H9 (cell line): ENCODE data around the gene ARHGAP24. TPM values are rescaled to one million over a fixed set of nuclear protein-coding genes. Genes with fewer than 3 reads are reported as not detected.

Source experiments
- DNase-seq: peaks from one replicate; pipeline ENCODE4 v3.0.0-alpha.2; 2017
- H2AFZ ChIP-seq: one replicate; pipeline ENCODE4 v1.6.1; 2013; ENCODE audit warnings: mild to moderate bottlenecking, low read length, control low read depth, moderate library complexity
- H2AK5ac ChIP-seq: 2 replicates; pipeline ENCODE4 v1.6.1; 2013; ENCODE audit warnings: low read length, control low read depth, mixed read lengths; ENCODE audit not compliant: insufficient read length
- H2BK120ac ChIP-seq: one replicate; pipeline ENCODE4 v1.6.1; 2013; ENCODE audit warnings: low read depth, mild to moderate bottlenecking, low read length, control low read depth, inconsistent platforms; ENCODE audit not compliant: poor library complexity, severe bottlenecking
- H2BK12ac ChIP-seq: 2 replicates; pipeline ENCODE4 v1.6.1; 2013; ENCODE audit warnings: low read length, control low read depth, mixed read lengths, low read depth; ENCODE audit not compliant: insufficient read length
- H2BK15ac ChIP-seq: 2 replicates; pipeline ENCODE4 v1.6.1; 2013; ENCODE audit warnings: low read depth, low read length, control low read depth
- H2BK20ac ChIP-seq: one replicate; pipeline ENCODE4 v1.6.1; 2013; ENCODE audit warnings: low read depth, mild to moderate bottlenecking, low read length, control low read depth, inconsistent platforms; ENCODE audit not compliant: poor library complexity, severe bottlenecking
- H2BK5ac ChIP-seq: 2 replicates; pipeline ENCODE4 v1.6.1; 2013; ENCODE audit warnings: low read length, control low read depth, mixed read lengths; ENCODE audit not compliant: insufficient read length
- H3K14ac ChIP-seq: 2 replicates; pipeline ENCODE4 v1.6.1; 2013; ENCODE audit warnings: low read length, control low read depth; ENCODE audit not compliant: insufficient read depth
- H3K18ac ChIP-seq: 2 replicates; pipeline ENCODE4 v1.6.1; 2013; ENCODE audit warnings: low read depth, mild to moderate bottlenecking, mixed read lengths, low read length, control low read depth; ENCODE audit not compliant: insufficient read length
- H3K23ac ChIP-seq: 2 replicates; pipeline ENCODE4 v1.6.1; 2013; ENCODE audit warnings: low read length, control low read depth, mixed read lengths, low read depth; ENCODE audit not compliant: insufficient read length
- H3K23me2 ChIP-seq: 2 replicates; pipeline ENCODE4 v1.6.1; 2013; ENCODE audit warnings: low read depth, mild to moderate bottlenecking, mixed read lengths, low read length, control low read depth; ENCODE audit not compliant: insufficient read length, poor library complexity, severe bottlenecking
- H3K27ac ChIP-seq: 2 replicates; pipeline ENCODE4 v1.5.1; 2013; ENCODE audit warnings: low read length, control low read depth, mixed read lengths, low read depth; ENCODE audit not compliant: insufficient read length
- H3K27me3 ChIP-seq: 2 replicates; pipeline ENCODE4 v1.6.1; 2013; ENCODE audit warnings: low read length, control low read depth, inconsistent platforms; ENCODE audit not compliant: insufficient read depth
- H3K4ac ChIP-seq: 2 replicates; pipeline ENCODE4 v1.6.1; 2013; ENCODE audit warnings: low read depth, mild to moderate bottlenecking, control low read depth, inconsistent platforms, low read length, moderate library complexity
- H3K4me1 ChIP-seq: 2 replicates; pipeline ENCODE4 v1.6.1; 2013; ENCODE audit warnings: low read length, control low read depth, inconsistent platforms; ENCODE audit not compliant: insufficient read depth
- H3K4me2 ChIP-seq: 2 replicates; pipeline ENCODE4 v1.6.1; 2013; ENCODE audit warnings: low read length, control low read depth, mixed read lengths; ENCODE audit not compliant: insufficient read length, insufficient read depth
- H3K56ac ChIP-seq: 2 replicates; pipeline ENCODE4 v1.6.1; 2013; ENCODE audit warnings: low read depth, mild to moderate bottlenecking, mixed read lengths, low read length, control low read depth; ENCODE audit not compliant: insufficient read length
- H3K79me1 ChIP-seq: 2 replicates; pipeline ENCODE4 v1.6.1; 2013; ENCODE audit warnings: low read depth, mild to moderate bottlenecking, moderate library complexity, low read length, control low read depth, inconsistent platforms; ENCODE audit not compliant: insufficient read depth, poor library complexity, severe bottlenecking
- H3K79me2 ChIP-seq: 2 replicates; pipeline ENCODE4 v1.6.1; 2013; ENCODE audit warnings: low read length, control low read depth, inconsistent platforms; ENCODE audit not compliant: insufficient read depth
- H3K9ac ChIP-seq: 2 replicates; pipeline ENCODE4 v1.6.1; 2013; ENCODE audit warnings: low read length, control low read depth, mixed read lengths; ENCODE audit not compliant: insufficient read length; ENCODE audit errors: extremely low read depth
- H3K9me3 ChIP-seq: one replicate; pipeline ENCODE4 v1.6.1; 2013; ENCODE audit warnings: low read depth, low read length, inconsistent platforms; ENCODE audit not compliant: control insufficient read depth
- H3T11ph ChIP-seq: one replicate; pipeline ENCODE4 v1.6.1; 2013; ENCODE audit warnings: mild to moderate bottlenecking, low read length, control low read depth, inconsistent platforms
- H4K20me1 ChIP-seq: one replicate; pipeline ENCODE4 v1.6.1; 2013; ENCODE audit not compliant: control insufficient read depth, insufficient read length, insufficient read depth
- H4K5ac ChIP-seq: 2 replicates; pipeline ENCODE4 v1.6.1; 2013; ENCODE audit warnings: low read depth, mild to moderate bottlenecking, mixed read lengths, low read length, control low read depth; ENCODE audit not compliant: insufficient read length
- H4K8ac ChIP-seq: replicated peaks from 2 replicates; pipeline ENCODE4 v1.6.1; 2013; ENCODE audit warnings: low read length, control low read depth, mixed read lengths, low read depth; ENCODE audit not compliant: insufficient read length
- H4K91ac ChIP-seq: 2 replicates; pipeline ENCODE4 v1.6.1; 2013; ENCODE audit warnings: low read depth, mild to moderate bottlenecking, moderate library complexity, mixed read lengths, low read length, control low read depth; ENCODE audit not compliant: insufficient read length
- H3K27ac Mint-ChIP-seq, 3 experiments: 2 replicates in 2 of 3; 3 replicates in 1 of 3; pipeline ENCODE4 v1.8.0; 2020 to 2021; ENCODE audit warnings: mixed read lengths in 3 of 3, mild to moderate bottlenecking in 1 of 3, moderate library complexity in 1 of 3
- H3K27me3 Mint-ChIP-seq: 2 replicates; pipeline ENCODE4 v1.8.0; 2021; ENCODE audit warnings: low read depth, mild to moderate bottlenecking, moderate library complexity, mixed read lengths
- H3K36me3 Mint-ChIP-seq, 3 experiments: 2 replicates in 2 of 3; 3 replicates in 1 of 3; pipeline ENCODE4 v1.8.0; 2020 to 2021; ENCODE audit warnings: low read depth in 3 of 3, mixed read lengths in 3 of 3; ENCODE audit not compliant: insufficient read depth in 1 of 3
- H3K4me1 Mint-ChIP-seq, 2 experiments: 2 replicates each; pipeline ENCODE4 v1.8.0; 2020; ENCODE audit warnings: mixed read lengths in 2 of 2
- H3K4me3 Mint-ChIP-seq, 2 experiments: 2 replicates in 1 of 2; 3 replicates in 1 of 2; pipeline ENCODE4 v1.8.0; 2020 to 2021; ENCODE audit warnings: mild to moderate bottlenecking in 2 of 2, mixed read lengths in 2 of 2, moderate library complexity in 1 of 2
- H3K9me3 Mint-ChIP-seq, 2 experiments: 2 replicates in 1 of 2; 3 replicates in 1 of 2; pipeline ENCODE4 v1.8.0; 2020; ENCODE audit warnings: mild to moderate bottlenecking in 2 of 2, mixed read lengths in 2 of 2, moderate library complexity in 1 of 2
- WGBS: extraction: QIAGEN DNeasy Blood & Tissue Kit; methylation state at CpG from one replicate; pipeline ENCODE4 v1.1.7; 2013; ENCODE audit warnings: missing lambda C conversion rate, low lambda C conversion rate, mixed read lengths; ENCODE audit not compliant: insufficient read length; ENCODE audit errors: extremely low coverage; 5-methylcytosine and 5-hydroxymethylcytosine counted together
- total RNA-seq: library from RNA; stranded (reverse); gene quantifications from 2 replicates; pipeline ENCODE4 v1.2.1, GENCODE V29; 2021
- TF ChIP-seq, protein P1 (sequence below): fragments of 200-600 bp; sonication (generic); conservative IDR thresholded peaks from 3 replicates; pipeline ENCODE4 v1.8.0; 2021; ENCODE audit warnings: antibody characterized with exemption, mild to moderate bottlenecking

ARHGAP24 gene
- total RNA-seq, 1 experiment from 2014 or later = 0.37 TPM

DNA sequence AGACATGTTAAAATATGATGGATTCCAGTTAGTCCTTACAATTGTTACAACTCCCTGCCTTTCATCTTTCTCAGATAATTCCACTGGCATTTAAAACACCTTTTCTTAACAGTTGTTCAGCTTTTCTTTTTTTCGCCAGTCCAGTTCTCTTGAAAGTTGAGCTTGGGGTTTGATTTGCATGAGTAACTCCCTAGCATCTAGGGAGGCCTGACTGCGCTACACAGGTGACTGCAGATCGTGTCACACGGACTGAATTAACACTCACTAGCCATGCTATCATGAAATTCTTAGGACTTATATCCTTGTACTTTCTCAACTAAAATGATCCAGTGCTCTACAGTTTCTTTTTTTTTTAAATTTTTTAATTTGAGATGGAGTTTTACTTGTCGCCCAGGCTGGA is 69.8 kb downstream of the ARHGAP24 start:
- Histone ChIP-seq H2BK12ac (no peak overlapping the region), H3K18ac (no peak overlapping the region), H3K23me2 (no peaks in the 10 kb centered on the region), H3K14ac (no peak overlapping the region), H3K4me2 (no peak overlapping the region), H3K27ac (no peak overlapping the region), H2AK5ac (no peak overlapping the region), H3T11ph (no peak overlapping the region), H3K27me3 (no peaks in the 10 kb centered on the region), H3K79me1 (no peaks in the 10 kb centered on the region), H2BK15ac (no peak overlapping the region), H4K8ac (no peak overlapping the region), H4K91ac (no peak overlapping the region), H3K9me3 (no peaks in the 10 kb centered on the region), H2BK20ac (no peak overlapping the region), H4K20me1 (no peaks in the 10 kb centered on the region), H3K23ac (no peak overlapping the region), H2AFZ (no peak overlapping the region), H2BK120ac (no peak overlapping the region), H3K56ac (no peak overlapping the region), H4K5ac (no peak overlapping the region), H3K9ac (no peak overlapping the region), H3K79me2 (no peaks in the 10 kb centered on the region), H3K4me1 (no peaks in the 10 kb centered on the region), H2BK5ac (no peak overlapping the region), H3K4ac (no peak overlapping the region)
- H3K36me3 Mint-ChIP-seq = no peaks in the 10 kb centered on the region
- 0 out of 5 replicates have a peak, but pooled peaks cover 0 to 2% of the 10 kb centered on the region in 2 experiments for H3K9me3 Mint-ChIP-seq
- TF ChIP-seq, protein P1, sequence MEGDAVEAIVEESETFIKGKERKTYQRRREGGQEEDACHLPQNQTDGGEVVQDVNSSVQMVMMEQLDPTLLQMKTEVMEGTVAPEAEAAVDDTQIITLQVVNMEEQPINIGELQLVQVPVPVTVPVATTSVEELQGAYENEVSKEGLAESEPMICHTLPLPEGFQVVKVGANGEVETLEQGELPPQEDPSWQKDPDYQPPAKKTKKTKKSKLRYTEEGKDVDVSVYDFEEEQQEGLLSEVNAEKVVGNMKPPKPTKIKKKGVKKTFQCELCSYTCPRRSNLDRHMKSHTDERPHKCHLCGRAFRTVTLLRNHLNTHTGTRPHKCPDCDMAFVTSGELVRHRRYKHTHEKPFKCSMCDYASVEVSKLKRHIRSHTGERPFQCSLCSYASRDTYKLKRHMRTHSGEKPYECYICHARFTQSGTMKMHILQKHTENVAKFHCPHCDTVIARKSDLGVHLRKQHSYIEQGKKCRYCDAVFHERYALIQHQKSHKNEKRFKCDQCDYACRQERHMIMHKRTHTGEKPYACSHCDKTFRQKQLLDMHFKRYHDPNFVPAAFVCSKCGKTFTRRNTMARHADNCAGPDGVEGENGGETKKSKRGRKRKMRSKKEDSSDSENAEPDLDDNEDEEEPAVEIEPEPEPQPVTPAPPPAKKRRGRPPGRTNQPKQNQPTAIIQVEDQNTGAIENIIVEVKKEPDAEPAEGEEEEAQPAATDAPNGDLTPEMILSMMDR = no peak
- no peak overlapping the region for H3K4me3 Mint-ChIP-seq
- no CpG with 5 or more reads among the region's 5 CpGs for WGBS
- H3K27me3 Mint-ChIP-seq = no peaks in the 10 kb centered on the region
- no peak overlapping the region for H3K27ac Mint-ChIP-seq
- DNase-seq = no peak
- peaks cover 6 to 9% of the 10 kb centered on the region in 2 experiments for H3K4me1 Mint-ChIP-seq
